ENCODE measurements around the gene SCGB1D1.

SCGB1D1 gene

GRCh38 chr11:62190011-62190410 lies at the start of gene SCGB1D1:
SCGB1D1 (plus strand) TSS chr11:62190216; CDS start chr11:62190285, 69 bp downstream.
- no peak for DNase-seq (ENCODE audit: low read depth)

GRCh38 chr11:62140304-62141110 lies 49.5 kb upstream of the SCGB1D1 start:
- DNase-seq (ENCODE audit: low read depth), result no peak

GRCh38 chr11:62141111-62142042 lies 48.6 kb upstream of the SCGB1D1 start:
- no peak for DNase-seq (ENCODE audit: low read depth)

GRCh38 chr11:62142043-62142375 lies 48.0 kb upstream of the SCGB1D1 start:
- no peak for DNase-seq (ENCODE audit: low read depth)

DNA sequence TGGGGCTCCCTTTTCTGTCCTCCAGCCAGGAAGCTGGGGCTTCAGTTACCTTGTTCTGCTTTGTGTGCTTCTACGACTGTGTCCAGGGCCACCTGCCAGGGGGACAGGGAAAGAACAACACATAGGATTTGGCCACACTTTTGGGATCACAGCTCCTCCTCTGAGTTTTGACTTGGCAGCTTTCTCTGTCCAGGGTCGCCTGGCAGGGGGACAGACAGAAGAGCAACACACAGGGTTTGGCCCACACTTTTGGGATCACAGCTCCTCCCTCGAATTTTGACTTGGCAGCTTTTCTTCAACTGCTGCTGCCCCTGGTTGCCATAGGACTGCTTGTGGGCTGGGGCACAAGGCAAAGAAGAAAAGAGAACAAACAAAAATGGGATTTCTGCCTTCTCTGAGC lies 47.1 kb upstream of the SCGB1D1 start:
- no peak for DNase-seq (ENCODE audit: low read depth)

DNA sequence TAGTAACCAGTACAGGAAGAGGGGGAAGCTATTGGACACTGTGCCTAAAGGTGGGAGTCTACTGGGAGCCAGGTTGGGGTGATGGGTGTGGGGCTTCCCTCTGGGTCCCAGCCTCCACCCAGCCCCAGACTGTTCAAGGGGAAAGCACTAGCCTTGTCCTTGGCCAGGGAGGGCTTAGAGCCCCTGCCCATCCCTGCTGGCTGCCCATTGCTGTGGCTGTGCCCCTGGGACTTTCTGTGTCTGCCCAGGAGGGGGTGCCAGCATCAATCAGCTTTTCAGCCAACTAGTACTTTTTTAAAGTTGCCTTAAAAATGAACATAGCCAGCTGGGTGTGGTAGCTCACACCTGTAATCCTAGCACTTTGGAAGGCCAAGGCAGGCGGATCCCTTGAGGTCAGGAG lies 46.3 kb upstream of the SCGB1D1 start:
- no peak for DNase-seq (ENCODE audit: low read depth)

- no peak for DNase-seq (ENCODE audit: low read depth)
These were observed 45.3 kb upstream of the SCGB1D1 start for GRCh38 chr11:62144641-62145255.

GRCh38 chr11:62145261-62145871 lies 44.6 kb upstream of the SCGB1D1 start:
- DNase-seq (ENCODE audit: low read depth), result no peak

- DNase-seq (ENCODE audit: low read depth), result no peak
These were observed 43.4 kb upstream of the SCGB1D1 start for GRCh38 chr11:62146476-62147200.

DNA sequence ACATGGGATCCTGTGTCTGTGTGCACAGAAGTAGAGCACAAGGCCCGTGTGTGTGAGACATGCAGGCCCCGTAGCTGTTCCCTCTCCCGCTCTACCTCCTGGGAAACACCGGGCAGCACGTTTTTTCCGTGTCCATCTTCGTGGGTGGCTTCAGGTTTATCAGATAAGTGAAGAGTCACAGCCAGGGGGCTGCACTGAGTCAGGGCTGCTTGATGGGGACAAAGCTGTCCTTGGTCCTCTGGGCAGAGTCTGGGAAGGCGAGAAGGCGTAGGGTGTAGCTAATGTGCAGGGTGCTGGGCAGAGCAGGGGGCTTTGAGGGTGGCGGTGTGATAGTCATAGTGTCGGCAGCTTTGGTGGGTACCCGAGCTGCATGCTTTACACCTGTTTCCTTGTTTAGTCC lies 42.5 kb upstream of the SCGB1D1 start:
- DNase-seq (ENCODE audit: low read depth), result no peak

- no peak for DNase-seq (ENCODE audit: low read depth)
These were observed 41.6 kb upstream of the SCGB1D1 start for GRCh38 chr11:62148271-62148980.

GRCh38 chr11:62149986-62150886 lies 39.8 kb upstream of the SCGB1D1 start:
- no peak for DNase-seq (ENCODE audit: low read depth)

GRCh38 chr11:62150887-62151736 lies 38.9 kb upstream of the SCGB1D1 start:
- DNase-seq (ENCODE audit: low read depth), result no peak

DNA sequence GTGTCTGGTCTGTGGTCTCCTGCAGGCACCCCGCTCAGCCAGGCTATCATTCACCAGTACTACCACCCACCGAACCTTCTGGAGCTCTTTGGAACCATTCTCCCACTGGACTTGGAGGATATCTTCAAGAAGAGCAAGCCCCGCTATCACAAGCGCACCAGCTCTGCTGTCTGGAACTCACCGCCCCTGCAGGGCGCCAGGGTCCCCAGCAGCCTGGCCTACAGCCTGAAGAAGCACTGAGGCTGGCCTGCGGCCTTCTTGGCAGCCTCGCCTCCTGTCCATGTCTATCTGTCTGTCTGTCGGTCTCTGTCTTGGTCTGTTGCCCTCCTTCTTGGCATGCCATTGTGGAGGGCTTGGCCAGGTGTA lies 38.3 kb upstream of the SCGB1D1 start:
- DNase-seq (ENCODE audit: low read depth), result no peak

DNA sequence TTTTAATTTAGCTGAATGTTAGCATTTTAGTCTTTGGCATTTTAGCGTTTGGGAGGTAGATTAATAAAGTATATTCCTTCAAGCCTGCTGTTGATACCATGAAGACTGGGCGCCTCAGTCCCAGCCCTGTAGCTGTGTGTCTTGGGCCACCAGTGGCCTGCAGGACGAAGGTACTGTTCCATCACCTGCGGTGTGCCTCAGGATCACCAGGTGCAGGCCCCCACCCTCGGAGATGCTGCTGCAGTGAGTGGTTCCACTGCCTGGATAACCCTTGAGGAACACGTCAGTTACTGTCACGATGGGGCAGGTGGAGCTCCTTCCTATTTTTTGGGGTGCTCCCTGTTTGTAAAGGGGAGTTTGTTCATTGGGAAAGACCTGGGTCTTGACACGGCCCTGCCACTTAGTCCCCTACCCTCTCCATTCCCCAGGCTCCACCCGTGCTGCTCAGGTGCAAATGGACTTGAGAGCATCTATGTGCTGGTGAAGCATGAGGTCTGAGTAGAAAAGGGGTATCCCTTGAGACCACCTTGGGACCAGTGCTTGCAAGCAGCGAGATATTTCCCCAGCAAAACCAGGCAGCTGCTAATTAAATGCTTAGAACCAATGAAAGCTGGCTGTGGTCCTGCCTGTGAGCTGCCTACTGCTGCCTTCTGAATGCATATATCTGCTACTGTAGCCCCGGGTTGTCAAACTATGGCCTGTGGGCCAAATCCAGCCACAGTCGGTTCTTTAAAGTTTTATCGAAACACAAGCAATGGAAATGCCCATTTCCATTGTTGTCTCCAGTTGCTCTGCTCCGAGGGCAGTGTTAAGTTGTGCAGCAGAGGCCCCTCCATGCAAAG lies 37.5 kb upstream of the SCGB1D1 start:
- no peak for DNase-seq (ENCODE audit: low read depth)

DNA sequence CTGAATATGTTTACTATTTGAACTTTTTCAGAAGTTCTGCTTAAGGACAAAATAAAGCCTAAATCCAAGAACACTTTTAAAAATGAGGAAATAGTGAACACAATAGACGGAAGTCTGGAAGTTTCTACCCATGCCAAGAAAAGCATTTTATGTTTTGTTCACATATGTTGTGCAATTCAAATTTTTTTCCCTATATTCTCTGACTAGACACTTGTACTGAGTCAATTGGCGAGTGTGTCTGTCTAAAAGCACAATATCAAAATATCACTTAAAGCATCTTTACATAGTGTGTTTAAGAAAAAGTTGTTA lies 37.0 kb upstream of the SCGB1D1 start:
- DNase-seq (ENCODE audit: low read depth), result no peak

GRCh38 chr11:62153617-62154016 lies 36.4 kb upstream of the SCGB1D1 start:
- no peak for DNase-seq (ENCODE audit: low read depth)

GRCh38 chr11:62157603-62158002 lies 32.4 kb upstream of the SCGB1D1 start:
- DNase-seq (ENCODE audit: low read depth), result no peak

Data from stimulated activated CD8-positive, alpha-beta memory T cell treated with anti-CD3 and anti-CD28 coated beads, Interleukin-4, amount 100 ng/mL, for 24 hours (primary cell).